Lower lobe of right lung (tissue), 2 donors: Measurements from ENCODE around the gene PRDM16. TPM values are rescaled to one million over a fixed set of nuclear protein-coding genes. Genes with fewer than 3 reads are reported as not detected.

Experiments used
- ATAC-seq, 2 donors: fragments of 200-7000 bp; cut with Tn5 transposase; one replicate each; pipeline ENCODE4 v1.9.1; 2020 to 2022; ENCODE audit warnings: mild to moderate bottlenecking in 2 of 2, moderate library complexity in 2 of 2
- DNase-seq: peaks from one replicate; pipeline ENCODE4 v3.0.0-alpha.2; 2020
- H3K27ac ChIP-seq: fragments of 200-600 bp; one replicate; pipeline ENCODE4 v1.8.0; 2022
- H3K27me3 ChIP-seq: fragments of 200-600 bp; one replicate; pipeline ENCODE4 v1.8.0; 2022; ENCODE audit warnings: low read depth
- H3K36me3 ChIP-seq: fragments of 200-600 bp; one replicate; pipeline ENCODE4 v1.8.0; 2022; ENCODE audit warnings: mild to moderate bottlenecking
- H3K4me1 ChIP-seq: fragments of 200-600 bp; one replicate; pipeline ENCODE4 v1.8.0; 2022
- H3K4me3 ChIP-seq: fragments of 200-600 bp; one replicate; pipeline ENCODE4 v1.8.0; 2022; ENCODE audit warnings: mild to moderate bottlenecking
- H3K9me3 ChIP-seq: fragments of 200-600 bp; one replicate; pipeline ENCODE4 v1.8.0; 2022
- intact Hi-C: fragments of 100-400 bp; cut with DNase I; formaldehyde crosslinking; loops from one replicate; pipeline ENCODE4 v1.11.0; 2022
- total RNA-seq: library from RNA; stranded (reverse); fragmentation: NEBNext Ultra II Directional; extraction: Animal tissue kit (Norgen Biotek cat#: 25700); gene quantifications from one replicate; pipeline ENCODE4 v1.2.1, GENCODE V29; 2021
- TF ChIP-seq, protein P1 (sequence below): fragments of 200-600 bp; IDR thresholded peaks from one replicate; pipeline ENCODE4 v1.8.0; 2022; ENCODE audit warnings: antibody characterized with exemption, mild to moderate bottlenecking
- donor health status: DM: no; HTN: yes; CAD: no; lungs with severe emphysema.

The PRDM16 gene
- total RNA-seq, 1 donor from 2014 or later, result 19.2 TPM

DNA sequence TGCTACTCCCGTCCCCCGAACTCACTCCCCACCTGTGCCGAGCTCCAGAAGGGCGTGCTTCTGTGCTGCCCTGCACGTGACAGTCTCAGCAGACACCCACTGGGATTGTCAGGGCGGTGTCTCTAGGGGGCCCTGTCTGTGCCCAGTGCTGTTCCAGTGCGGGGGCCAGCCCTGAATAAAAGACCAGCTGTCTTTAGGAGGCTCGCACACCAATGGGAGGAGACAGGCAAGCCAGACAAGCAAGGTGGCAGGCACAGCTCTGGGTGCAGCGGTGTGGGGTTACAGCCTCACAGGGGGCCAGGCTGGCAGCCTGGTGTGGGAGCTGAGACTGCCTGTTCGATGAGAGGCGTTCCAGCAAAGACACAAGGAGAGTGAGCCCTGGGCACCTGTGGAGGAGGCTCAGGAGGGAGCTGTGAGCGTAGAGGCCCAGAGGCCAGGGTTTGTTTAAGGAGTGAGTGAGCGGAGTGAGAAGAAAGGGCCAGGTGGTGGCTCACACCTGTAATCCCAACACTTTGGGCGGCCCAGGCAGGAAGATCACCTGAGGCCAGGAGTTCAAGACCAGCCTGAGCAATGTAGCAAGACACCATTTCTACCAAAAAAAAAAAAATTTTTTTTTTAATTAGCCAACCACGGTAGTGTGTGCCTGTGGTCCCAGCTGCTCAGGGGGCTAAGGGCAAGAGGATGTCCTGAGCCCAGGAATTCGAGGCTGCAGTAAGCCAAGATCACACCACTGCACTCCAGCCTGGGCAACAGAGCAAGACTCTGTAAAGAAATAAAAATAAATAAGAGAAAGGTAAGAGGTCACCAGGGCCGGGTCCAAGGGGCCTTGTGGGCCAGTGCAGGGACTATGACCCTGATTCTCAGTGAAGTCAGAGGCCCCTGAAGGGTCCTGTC is 337.2 kb downstream of the PRDM16 start:
- Histone ChIP-seq H3K27me3 (no peaks in the 10 kb centered on the region), H3K4me1 (no peaks in the 10 kb centered on the region), H3K27ac (no peak overlapping the region), H3K9me3 (no peaks in the 10 kb centered on the region), H3K36me3 (peaks cover 7% of the 10 kb centered on the region), H3K4me3 (no peak overlapping the region)
- TF ChIP-seq, protein P1, sequence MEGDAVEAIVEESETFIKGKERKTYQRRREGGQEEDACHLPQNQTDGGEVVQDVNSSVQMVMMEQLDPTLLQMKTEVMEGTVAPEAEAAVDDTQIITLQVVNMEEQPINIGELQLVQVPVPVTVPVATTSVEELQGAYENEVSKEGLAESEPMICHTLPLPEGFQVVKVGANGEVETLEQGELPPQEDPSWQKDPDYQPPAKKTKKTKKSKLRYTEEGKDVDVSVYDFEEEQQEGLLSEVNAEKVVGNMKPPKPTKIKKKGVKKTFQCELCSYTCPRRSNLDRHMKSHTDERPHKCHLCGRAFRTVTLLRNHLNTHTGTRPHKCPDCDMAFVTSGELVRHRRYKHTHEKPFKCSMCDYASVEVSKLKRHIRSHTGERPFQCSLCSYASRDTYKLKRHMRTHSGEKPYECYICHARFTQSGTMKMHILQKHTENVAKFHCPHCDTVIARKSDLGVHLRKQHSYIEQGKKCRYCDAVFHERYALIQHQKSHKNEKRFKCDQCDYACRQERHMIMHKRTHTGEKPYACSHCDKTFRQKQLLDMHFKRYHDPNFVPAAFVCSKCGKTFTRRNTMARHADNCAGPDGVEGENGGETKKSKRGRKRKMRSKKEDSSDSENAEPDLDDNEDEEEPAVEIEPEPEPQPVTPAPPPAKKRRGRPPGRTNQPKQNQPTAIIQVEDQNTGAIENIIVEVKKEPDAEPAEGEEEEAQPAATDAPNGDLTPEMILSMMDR, result no peak
- ATAC-seq (no peak), DNase-seq (no peak)
- intact Hi-C loops, result no loop called here

GRCh38 chr1:3407021-3407420 is 338.0 kb downstream of the PRDM16 start:
- H3K4me1 ChIP-seq, result no peaks in the 10 kb centered on the region
- H3K9me3 ChIP-seq, result no peaks in the 10 kb centered on the region
- H3K36me3 ChIP-seq, result peaks cover 7% of the 10 kb centered on the region
- H3K27me3 ChIP-seq, result no peaks in the 10 kb centered on the region
- intact Hi-C loops, result no loop called here
- H3K4me3 ChIP-seq, result no peak overlapping the region
- TF ChIP-seq, protein P1, result no peak
- ATAC-seq (no peak), DNase-seq (no peak)
- no peak overlapping the region for H3K27ac ChIP-seq

- DNase-seq, result no peak
- TF ChIP-seq, protein P1, result no peak
- ATAC-seq, result peak in 1 of 2 donors; percentile 9
- Histone ChIP-seq H3K4me3 (no peak overlapping the region), H3K27ac (no peak overlapping the region), H3K4me1 (no peaks in the 10 kb centered on the region), H3K9me3 (no peaks in the 10 kb centered on the region), H3K27me3 (peaks cover 4% of the 10 kb centered on the region), H3K36me3 (no peaks in the 10 kb centered on the region)
- intact Hi-C loops, result no loop called here
Observed at GRCh38 chr1:3408751-3409266, 339.8 kb downstream of the PRDM16 start.

GRCh38 chr1:3409366-3410141 is 340.6 kb downstream of the PRDM16 start:
- Histone ChIP-seq H3K27me3 (peaks cover 4% of the 10 kb centered on the region), H3K4me1 (no peaks in the 10 kb centered on the region), H3K4me3 (no peak overlapping the region), H3K27ac (no peak overlapping the region), H3K36me3 (no peaks in the 10 kb centered on the region), H3K9me3 (no peaks in the 10 kb centered on the region)
- TF ChIP-seq, protein P1, result no peak
- intact Hi-C loops, result no loop called here
- DNase-seq, result no peak
- ATAC-seq, result no peak

DNA sequence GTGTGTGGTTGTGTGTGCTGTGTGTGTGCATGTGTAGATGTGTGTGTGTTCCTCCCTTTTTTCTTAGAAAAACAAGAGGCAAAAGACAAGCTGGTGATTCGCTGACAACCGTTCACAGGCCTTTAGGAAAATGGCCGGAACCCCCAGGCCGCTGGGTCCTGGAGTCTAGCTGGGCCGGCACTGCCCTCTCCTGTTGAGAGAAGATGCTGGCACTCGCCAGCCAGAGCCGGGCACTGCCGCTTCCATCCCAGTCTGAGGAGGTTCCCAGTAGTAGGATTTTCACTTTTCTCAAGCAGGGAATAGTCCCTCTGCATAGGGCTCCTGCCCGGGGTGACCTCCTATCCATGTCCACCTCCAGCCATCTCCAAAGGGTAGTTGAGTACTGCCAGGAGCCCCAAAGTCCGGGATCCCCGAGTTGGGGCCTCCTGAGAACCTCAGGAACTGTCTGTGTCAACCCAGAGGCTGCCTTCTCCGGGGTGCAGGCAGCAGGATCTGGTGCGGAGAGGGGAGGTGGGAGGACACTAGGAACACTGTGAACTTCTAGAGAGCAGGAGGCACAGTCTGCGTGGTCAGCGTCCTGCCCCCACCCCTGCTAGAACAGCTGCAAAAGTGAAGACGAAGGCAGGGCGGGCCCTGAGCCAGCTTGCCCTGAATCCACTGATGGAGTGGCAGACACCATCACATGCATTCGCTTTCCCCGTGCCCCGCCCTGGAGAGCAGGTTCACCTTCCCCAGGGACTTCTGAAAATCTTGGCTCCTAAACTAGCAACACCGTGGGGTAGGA is 341.3 kb downstream of the PRDM16 start:
- H3K9me3 ChIP-seq, result no peaks in the 10 kb centered on the region
- DNase-seq, result no peak
- peak in 1 of 2 donors; percentile 47 for ATAC-seq
- no peaks in the 10 kb centered on the region for H3K4me1 ChIP-seq
- H3K27me3 ChIP-seq, result peaks cover 4% of the 10 kb centered on the region
- no peak overlapping the region for H3K27ac ChIP-seq
- intact Hi-C loops, result no loop called here
- H3K4me3 ChIP-seq, result no peak overlapping the region
- TF ChIP-seq, protein P1, result peak; percentile 47
- no peaks in the 10 kb centered on the region for H3K36me3 ChIP-seq
